AG04449 (cell line): ENCODE measurements around the gene SLC22A16.
"Not testable (repeated sequence)": the region's sequence is repeated elsewhere in the genome, so short reads cannot be mapped to it uniquely, and the experiment has no call there.

ENCODE experiments used
- CTCF ChIA-PET: fragments of 350-600 bp; formaldehyde crosslinking; extraction: SDS; loops from one replicate; lab custom pipeline; 2021; ENCODE audit warnings: antibody characterized with exemption; lab: Yijun Ruan, JAX
- POLR2A ChIA-PET: fragments of 400-600, 350-600 bp; formaldehyde crosslinking; extraction: SDS; loops from one replicate; lab custom pipeline; 2020; ENCODE audit warnings: antibody characterized with exemption, inconsistent platforms; lab: Yijun Ruan, JAX
- DNase-seq: peaks from one replicate; pipeline ENCODE4 v3.0.0-alpha.2; 2010; ENCODE audit warnings: low read depth, low spot score
- H3K4me3 ChIP-seq: 2 replicates; pipeline ENCODE4 v1.5.1; 2011; ENCODE audit warnings: low read depth, mild to moderate bottlenecking, control low read depth, low read length
- TF ChIP-seq, protein P1 (sequence below): IDR thresholded peaks from one replicate; pipeline ENCODE4 v1.5.1; 2011; ENCODE audit warnings: mild to moderate bottlenecking, moderate library complexity, low read length, control low read depth, inconsistent platforms; ENCODE audit not compliant: insufficient read depth; ENCODE audit errors: missing control alignments

SLC22A16 gene

GRCh38 chr6:110511401-110511800, 35.0 kb upstream of the SLC22A16 start:
- DNase-seq: no peak
- TF ChIP-seq, protein P1, sequence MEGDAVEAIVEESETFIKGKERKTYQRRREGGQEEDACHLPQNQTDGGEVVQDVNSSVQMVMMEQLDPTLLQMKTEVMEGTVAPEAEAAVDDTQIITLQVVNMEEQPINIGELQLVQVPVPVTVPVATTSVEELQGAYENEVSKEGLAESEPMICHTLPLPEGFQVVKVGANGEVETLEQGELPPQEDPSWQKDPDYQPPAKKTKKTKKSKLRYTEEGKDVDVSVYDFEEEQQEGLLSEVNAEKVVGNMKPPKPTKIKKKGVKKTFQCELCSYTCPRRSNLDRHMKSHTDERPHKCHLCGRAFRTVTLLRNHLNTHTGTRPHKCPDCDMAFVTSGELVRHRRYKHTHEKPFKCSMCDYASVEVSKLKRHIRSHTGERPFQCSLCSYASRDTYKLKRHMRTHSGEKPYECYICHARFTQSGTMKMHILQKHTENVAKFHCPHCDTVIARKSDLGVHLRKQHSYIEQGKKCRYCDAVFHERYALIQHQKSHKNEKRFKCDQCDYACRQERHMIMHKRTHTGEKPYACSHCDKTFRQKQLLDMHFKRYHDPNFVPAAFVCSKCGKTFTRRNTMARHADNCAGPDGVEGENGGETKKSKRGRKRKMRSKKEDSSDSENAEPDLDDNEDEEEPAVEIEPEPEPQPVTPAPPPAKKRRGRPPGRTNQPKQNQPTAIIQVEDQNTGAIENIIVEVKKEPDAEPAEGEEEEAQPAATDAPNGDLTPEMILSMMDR: no peak
- no peak overlapping the region for H3K4me3 ChIP-seq
- CTCF ChIA-PET: no interaction called here
- POLR2A ChIA-PET: no interaction called here

DNA sequence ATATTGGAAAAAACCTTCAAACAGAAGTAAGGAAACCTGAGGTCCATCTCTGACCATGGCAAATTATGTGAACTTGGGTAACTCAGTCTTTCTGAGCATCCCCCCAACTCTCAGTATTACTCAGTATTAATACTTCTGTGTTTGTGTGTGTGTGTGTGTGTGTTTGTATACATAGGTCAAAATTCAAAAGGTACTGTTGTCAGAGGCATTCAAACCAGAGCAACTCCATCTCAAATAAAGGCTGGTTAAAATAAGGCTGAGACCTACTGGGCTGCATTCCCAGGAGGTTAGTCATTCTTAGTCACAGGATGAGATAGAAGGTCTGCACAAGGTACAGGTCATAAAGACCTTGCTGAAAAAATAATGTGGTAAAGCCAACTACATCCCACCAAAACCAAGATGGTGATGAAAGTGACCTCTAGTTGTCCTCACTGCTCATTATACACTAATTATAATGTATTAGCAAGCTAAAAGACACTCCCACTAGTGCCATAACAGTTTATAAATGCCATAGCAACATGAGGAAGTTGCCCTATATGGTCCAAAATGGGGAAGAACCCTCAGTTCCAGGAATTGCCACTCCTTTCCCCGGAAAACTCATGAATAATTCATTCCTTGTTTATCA, 33.3 kb upstream of the SLC22A16 start:
- no peak overlapping the region for H3K4me3 ChIP-seq
- no peak for DNase-seq
- TF ChIP-seq, protein P1: no peak
- ChIA-PET CTCF (interaction anchor here (0.7 kb wide), 1 partner anchor 19 kb away, joined by 3 read pairs; no protein-coding TSS in a partner anchor), POLR2A (no interaction called here)

- POLR2A ChIA-PET, CTCF ChIA-PET, H3K4me3 ChIP-seq, DNase-seq: not testable (repeated sequence)
These were observed 28.5 kb upstream of the SLC22A16 start for GRCh38 chr6:110504891-110505290.

DNA sequence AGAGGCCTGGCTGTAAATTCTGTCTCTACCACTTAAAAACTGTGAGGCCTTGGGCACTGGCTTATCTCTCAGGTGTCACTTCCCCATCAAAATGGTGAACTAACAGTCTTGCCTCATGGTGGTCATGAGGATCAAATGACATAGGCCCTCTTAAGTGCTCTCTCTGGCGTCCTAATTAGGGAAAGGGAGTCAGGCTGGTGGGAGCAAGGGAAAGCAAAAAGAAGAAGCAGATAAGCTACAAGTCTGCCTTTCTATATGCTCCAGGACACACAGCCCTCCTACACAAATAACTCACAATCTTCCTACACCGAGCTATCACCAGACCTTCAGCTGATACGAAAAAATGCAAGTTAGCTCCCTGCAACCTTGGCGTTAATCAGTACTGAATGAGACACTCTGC, 19.5 kb upstream of the SLC22A16 start:
- CTCF ChIA-PET: no interaction called here

DNA sequence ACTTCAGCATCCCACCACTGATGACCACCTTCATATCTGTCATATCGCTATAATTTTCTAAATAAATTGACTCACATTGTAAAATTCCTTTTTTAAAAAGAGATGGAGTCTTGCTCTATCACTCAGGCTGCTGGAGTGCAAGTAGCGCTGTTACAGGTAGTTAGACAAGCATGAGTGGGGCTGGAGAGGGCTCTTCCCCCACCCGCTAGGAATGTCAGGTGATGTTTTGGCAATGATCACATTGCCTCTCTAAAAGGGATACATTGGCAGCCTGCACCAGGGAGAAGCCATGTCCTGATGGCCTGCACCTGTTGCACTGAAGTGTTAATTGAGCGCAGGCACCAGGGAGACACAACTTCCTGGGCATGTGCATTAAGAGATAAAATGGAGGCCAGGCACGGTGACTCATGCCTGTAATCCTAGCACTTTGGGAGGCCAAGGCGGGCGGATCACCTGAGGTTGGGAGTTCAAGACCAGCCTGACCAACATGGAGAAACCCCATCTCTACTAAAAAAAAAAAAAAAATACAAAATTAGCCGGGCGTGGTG, 16.9 kb upstream of the SLC22A16 start:
- CTCF ChIA-PET: no interaction called here
- POLR2A ChIA-PET: no interaction called here
- no peak for DNase-seq
- H3K4me3 ChIP-seq: no peak overlapping the region
- TF ChIP-seq, protein P1: no peak

More for the DNA sequence above, 19.5 kb upstream of the SLC22A16 start:
- TF ChIP-seq, protein P1: no peak
- POLR2A ChIA-PET: no interaction called here
- no peak overlapping the region for H3K4me3 ChIP-seq
- no peak for DNase-seq

DNA sequence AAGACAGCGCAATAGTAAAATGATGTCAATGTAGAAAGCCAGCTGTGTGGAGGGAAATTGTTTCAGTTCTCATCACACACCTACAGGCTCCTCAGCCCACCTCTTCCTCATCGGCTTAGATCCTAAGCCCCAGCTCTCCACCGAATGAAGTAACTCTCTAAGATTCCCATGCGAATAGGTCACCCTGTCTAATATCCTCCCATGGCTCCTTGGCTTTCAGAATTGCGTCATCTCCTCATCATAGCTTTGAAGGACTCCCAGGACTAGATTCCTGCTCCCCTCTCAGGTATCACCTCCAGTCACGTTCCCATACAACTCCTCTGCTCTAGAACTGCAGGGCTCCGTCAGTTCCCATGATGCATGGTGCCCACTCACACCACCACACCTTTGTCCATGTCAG, 16.2 kb upstream of the SLC22A16 start:
- DNase-seq: no peak
- no peak overlapping the region for H3K4me3 ChIP-seq
- TF ChIP-seq, protein P1: no peak
- CTCF ChIA-PET: no interaction called here
- POLR2A ChIA-PET: no interaction called here
